Fibroblast of skin of scalp (primary cell): Measurements from ENCODE around the gene PTPRN2.
"Not testable (repeated sequence)": the region's sequence is repeated elsewhere in the genome, so short reads cannot be mapped to it uniquely, and the experiment has no call there.

Experiments
- DNase-seq: peaks from one replicate; pipeline ENCODE4 v3.0.0-alpha.2; 2013

The PTPRN2 gene

DNA sequence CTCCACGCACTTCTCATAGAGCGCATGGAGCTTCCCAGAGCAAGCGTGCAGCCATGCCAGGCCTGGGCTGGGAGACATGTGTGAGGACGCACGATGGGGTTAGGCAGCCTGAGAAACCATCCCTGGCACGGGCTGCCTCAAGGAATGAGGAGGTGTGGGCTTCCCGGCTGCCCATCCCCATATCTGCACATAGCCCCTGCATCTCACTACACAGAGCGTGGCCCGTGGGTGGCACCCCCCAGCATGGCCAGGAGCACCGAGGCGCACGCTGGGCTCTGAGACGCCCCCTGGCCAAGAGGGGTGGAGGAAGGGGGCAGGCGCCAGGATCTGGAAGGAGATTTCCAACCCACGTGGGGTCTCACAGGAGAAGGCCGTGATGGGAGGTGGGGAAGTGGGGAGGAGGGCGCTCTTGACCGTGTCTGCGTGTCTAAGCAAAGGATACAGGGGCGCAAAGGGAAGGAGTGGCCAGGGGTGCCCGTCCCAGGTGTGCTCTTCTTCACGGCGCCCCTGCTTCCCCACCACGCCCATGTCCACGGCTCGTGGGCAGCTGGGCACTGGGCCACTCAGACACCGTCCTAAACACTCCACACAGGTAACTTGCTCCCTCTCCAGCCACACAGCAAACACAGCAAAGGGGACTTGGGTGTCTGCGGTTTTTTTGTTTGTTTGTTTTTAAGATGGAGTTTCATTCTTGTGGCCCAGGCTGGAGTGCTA is 340.5 kb downstream of the PTPRN2 start:
- DNase-seq: no peak

DNA sequence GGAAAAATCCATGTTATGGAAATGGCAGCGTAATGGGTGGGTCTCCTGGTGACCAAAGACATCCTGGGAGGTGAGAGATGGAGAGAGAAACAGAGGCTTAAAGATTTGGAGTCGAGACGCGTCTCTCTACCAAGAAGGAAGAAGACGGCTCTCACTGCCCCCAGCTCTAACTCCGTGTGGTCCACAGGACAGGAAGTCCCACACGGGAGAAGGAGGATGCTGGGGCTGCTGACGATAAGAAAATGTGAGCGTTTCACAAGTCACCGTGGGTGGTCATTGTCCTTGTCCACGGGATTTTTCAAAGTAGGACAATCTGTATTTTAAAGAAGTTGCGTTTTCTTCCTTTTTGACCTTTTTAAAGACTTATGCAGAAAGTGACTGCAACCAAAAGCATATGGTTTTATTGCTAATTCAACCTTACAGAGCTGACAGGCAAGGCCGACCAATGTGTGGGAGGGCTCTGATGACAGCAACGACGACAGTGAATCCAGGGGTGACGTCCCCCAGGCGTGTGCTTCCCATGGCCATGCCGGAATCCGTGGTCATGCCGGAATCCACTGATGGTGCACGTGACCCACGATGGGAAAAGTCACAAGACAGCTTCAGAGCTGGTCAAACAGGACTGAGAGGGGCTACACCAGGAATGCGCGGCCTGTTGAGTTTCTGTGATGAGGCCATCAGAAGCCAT is 341.2 kb downstream of the PTPRN2 start:
- no peak for DNase-seq

DNA sequence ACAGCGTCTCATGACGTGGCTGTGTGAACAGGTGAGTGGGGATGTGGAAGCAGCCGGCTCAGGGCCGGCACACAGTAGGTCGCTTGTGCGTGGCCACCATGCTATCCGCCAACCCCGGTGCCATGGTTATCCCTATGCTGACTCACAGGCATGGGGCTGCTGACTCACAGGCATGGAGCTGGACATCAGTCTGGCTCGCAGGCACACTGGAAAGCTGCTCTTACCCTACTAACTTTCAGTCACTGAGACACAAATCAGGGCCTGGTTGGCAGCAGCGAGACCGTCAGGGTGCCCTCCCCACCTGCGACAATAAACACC is 341.9 kb downstream of the PTPRN2 start:
- DNase-seq: no peak

- no peak for DNase-seq
Measured at GRCh38 chr7:158244873-158245723, 342.5 kb downstream of the PTPRN2 start.

DNA sequence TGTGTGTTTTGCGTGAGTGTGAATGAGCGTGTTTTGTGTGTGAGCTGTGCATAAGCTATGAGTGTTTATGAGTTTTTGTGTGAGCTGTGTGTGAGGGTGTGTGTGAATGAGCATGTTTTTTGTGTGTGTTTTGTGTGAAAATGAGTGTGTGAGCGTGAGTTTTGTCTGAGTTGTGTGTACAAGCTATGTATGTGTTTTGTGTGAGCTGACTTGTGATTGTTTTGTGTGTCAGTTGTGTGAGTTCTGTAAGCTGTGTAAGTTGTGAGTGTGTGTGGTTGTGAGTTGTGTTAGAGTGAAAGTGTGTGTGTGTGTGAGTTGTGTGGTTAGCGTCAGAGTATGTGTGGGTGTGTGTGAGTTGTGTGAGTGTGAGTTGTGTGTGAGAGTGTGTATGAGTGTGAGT is 343.2 kb downstream of the PTPRN2 start:
- no peak for DNase-seq

DNA sequence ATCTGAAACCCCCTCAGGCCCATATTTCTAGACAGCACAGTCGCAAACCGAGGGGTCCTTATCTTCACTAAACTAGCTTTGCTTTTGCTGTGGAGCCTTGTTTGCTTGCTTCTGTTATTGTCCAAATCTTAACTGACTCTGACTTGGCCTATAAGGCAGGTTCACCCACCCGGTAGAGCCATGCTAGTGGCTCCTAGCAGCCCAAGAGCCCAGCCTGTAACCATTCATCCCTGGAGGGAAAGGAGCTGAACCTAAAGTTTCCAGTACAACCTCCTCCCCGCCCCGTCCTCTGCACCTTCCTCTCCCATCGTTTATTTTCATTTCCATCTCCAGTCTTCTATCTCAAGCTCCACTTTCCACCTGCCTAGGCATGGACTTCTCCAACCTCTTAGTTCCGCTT is 345.7 kb downstream of the PTPRN2 start:
- DNase-seq: no peak

GRCh38 chr7:158240801-158241200 is 346.8 kb downstream of the PTPRN2 start:
- DNase-seq: no peak

GRCh38 chr7:158239290-158239981 is 348.2 kb downstream of the PTPRN2 start:
- DNase-seq: no peak

GRCh38 chr7:158238616-158239289 is 348.9 kb downstream of the PTPRN2 start:
- DNase-seq: no peak

- DNase-seq: no peak
Measured at GRCh38 chr7:158237672-158238335, 349.8 kb downstream of the PTPRN2 start.

GRCh38 chr7:158236400-158236799 is 351.2 kb downstream of the PTPRN2 start:
- DNase-seq: no peak

DNA sequence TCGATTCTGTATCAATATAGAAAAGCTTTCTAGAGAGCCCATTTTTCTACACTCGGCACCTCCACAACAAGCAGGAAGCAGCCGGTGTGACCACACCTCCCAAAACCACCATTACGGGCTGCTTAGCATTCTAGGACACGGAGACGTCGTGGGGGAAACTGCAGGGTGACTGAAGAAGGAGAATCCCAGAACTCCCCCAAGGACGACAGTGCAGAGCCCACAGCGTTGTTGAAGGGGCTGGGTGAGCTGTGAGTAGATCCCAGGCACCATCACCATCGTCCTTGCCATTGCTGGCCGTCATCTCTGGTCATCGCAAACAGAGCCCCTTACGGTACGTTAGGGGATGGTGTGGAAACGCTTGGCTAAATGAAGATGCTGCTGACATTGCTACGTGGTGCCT is 351.8 kb downstream of the PTPRN2 start:
- no peak for DNase-seq

GRCh38 chr7:158229945-158230344 is 357.7 kb downstream of the PTPRN2 start:
- no peak for DNase-seq

- no peak for DNase-seq
Measured at GRCh38 chr7:158228986-158229385, 358.6 kb downstream of the PTPRN2 start.

- no peak for DNase-seq
Measured at GRCh38 chr7:158228131-158228530, 359.5 kb downstream of the PTPRN2 start.

DNA sequence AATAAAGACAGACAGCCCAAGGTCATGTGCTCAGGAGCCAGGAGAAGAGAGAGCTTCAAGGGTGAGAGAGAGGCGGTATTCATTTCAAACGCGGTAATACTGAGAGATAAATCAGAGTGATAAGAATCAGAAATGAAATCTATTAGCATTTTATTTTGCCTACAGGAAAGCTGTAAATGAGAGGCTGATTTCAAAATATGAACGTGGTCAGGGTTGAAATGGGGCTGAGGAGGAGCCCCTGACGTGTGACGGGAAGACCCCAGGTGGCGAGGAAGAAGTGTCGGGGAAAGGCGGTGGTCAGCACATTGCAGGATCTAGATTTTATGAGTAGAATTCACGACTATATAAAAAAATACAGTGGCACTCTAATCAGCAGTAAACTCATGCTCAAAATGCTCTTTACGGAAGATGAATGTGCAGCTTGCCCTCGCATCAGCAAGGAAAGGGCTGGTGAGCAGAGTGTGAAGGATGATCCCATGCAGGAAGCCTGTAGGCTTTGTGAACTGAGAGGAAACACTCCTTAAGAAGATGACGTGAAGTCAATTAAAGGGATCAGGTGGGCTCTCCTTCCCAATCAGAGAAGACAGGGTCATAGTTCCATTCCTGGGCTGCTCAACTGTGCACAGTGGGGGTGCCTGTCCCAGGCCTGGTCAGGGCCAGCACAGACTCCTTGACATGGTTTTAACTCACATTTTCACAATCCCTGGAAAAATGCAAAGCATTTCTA is 360.2 kb downstream of the PTPRN2 start:
- no peak for DNase-seq

DNA sequence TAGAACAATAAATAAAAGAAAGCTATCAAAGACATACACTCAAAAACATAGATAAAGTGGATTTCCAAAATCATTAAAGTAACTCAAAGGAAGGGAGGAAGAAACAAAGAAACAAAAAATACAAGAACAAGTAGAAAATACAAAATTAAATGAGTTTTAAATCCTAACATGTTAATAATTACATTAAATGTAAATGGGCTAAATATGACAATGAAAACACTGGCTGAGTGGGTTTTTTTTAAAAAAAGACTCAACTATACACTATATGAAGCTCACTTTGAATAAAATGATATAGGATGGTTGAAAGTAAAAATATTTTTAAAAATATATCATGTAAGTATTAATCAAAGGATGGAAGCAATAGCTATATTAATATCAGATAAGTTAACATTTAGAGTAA is 371.4 kb downstream of the PTPRN2 start:
- no peak for DNase-seq

- no peak for DNase-seq
Measured at GRCh38 chr7:158209435-158209834, 378.2 kb downstream of the PTPRN2 start.

- no peak for DNase-seq
Measured at GRCh38 chr7:158206341-158206740, 381.3 kb downstream of the PTPRN2 start.

- peak; percentile 4 for DNase-seq
Measured at GRCh38 chr7:158204453-158204852, 383.2 kb downstream of the PTPRN2 start.

GRCh38 chr7:158203948-158204347 is 383.7 kb downstream of the PTPRN2 start:
- not testable (repeated sequence) for DNase-seq
